ENCODE measurements around the gene ZNF438.

The ZNF438 gene

GRCh38 chr10:30996481-30997005, 35.1 kb downstream of the ZNF438 start:
- Histone ChIP-seq H3K36me3 (ENCODE audit: control insufficient read depth, low read length) (no peaks in the 10 kb centered on the region), H3K27me3 (ENCODE audit: control insufficient read depth, low read length) (no peaks in the 10 kb centered on the region), H3F3A (ENCODE audit: control insufficient read depth, insufficient read depth) (no peaks in the 10 kb centered on the region), H3K9me3 (ENCODE audit: control insufficient read depth, insufficient read depth, low read length) (no peaks in the 10 kb centered on the region; the same call in 1 of the 2 replicates), H3K79me2 (ENCODE audit: control insufficient read depth, low read length) (no peaks in the 10 kb centered on the region), H3K4me3 (ENCODE audit: low read length) (no peak overlapping the region), H3K4me1 (ENCODE audit: control insufficient read depth, low read length) (no peaks in the 10 kb centered on the region), H4K20me1 (ENCODE audit: control insufficient read depth, insufficient read depth, low read depth, low read length) (no peaks in the 10 kb centered on the region), H3K27ac (ENCODE audit: low read depth, low read length) (no peak overlapping the region), H3K4me2 (ENCODE audit: low read length) (no peak overlapping the region), H3K9me2 (replicated peaks; ENCODE audit: control insufficient read depth, low read length) (no peaks in the 10 kb centered on the region)
- TF ChIP-seq CTCF (IDR thresholded peaks at IDR 0.05; ENCODE audit: low read depth, low read length, poor library complexity, severe bottlenecking) (no peak), EZH2phosphoT487 (IDR thresholded peaks at IDR 0.05; ENCODE audit: borderline replicate concordance, low read length) (no peak)

- no peaks in the 10 kb centered on the region for H3F3A ChIP-seq (ENCODE audit: control insufficient read depth, insufficient read depth)
- no peaks in the 10 kb centered on the region; the same call in 1 of the 2 replicates for H3K9me3 ChIP-seq (ENCODE audit: control insufficient read depth, insufficient read depth, low read length)
- H4K20me1 ChIP-seq (ENCODE audit: control insufficient read depth, insufficient read depth, low read depth, low read length): no peaks in the 10 kb centered on the region
- H3K9me2 ChIP-seq (replicated peaks; ENCODE audit: control insufficient read depth, low read length): no peaks in the 10 kb centered on the region
- no peaks in the 10 kb centered on the region for H3K79me2 ChIP-seq (ENCODE audit: control insufficient read depth, low read length)
- H3K27ac ChIP-seq (ENCODE audit: low read depth, low read length): no peak overlapping the region
- H3K4me1 ChIP-seq (ENCODE audit: control insufficient read depth, low read length): no peaks in the 10 kb centered on the region
- no peak overlapping the region for H3K4me2 ChIP-seq (ENCODE audit: low read length)
- no peaks in the 10 kb centered on the region for H3K27me3 ChIP-seq (ENCODE audit: control insufficient read depth, low read length)
- no peaks in the 10 kb centered on the region for H3K36me3 ChIP-seq (ENCODE audit: control insufficient read depth, low read length)
- no peak for TF ChIP-seq CTCF (IDR thresholded peaks at IDR 0.05; ENCODE audit: low read depth, low read length, poor library complexity, severe bottlenecking)
- TF ChIP-seq EZH2phosphoT487 (IDR thresholded peaks at IDR 0.05; ENCODE audit: borderline replicate concordance, low read length): no peak
- no peak overlapping the region for H3K4me3 ChIP-seq (ENCODE audit: low read length)
Measured at GRCh38 chr10:30995081-30995770, 36.4 kb downstream of the ZNF438 start.

GRCh38 chr10:30993155-30993554, 38.5 kb downstream of the ZNF438 start:
- Histone ChIP-seq H3K9me3 (ENCODE audit: control insufficient read depth, insufficient read depth, low read length) (no peaks in the 10 kb centered on the region; the same call in 1 of the 2 replicates), H3K36me3 (ENCODE audit: control insufficient read depth, low read length) (no peaks in the 10 kb centered on the region), H3K4me3 (ENCODE audit: low read length) (no peak overlapping the region), H3K4me1 (ENCODE audit: control insufficient read depth, low read length) (no peaks in the 10 kb centered on the region), H3F3A (ENCODE audit: control insufficient read depth, insufficient read depth) (no peaks in the 10 kb centered on the region), H3K27ac (ENCODE audit: low read depth, low read length) (no peak overlapping the region), H4K20me1 (ENCODE audit: control insufficient read depth, insufficient read depth, low read depth, low read length) (no peaks in the 10 kb centered on the region), H3K4me2 (ENCODE audit: low read length) (no peak overlapping the region), H3K79me2 (ENCODE audit: control insufficient read depth, low read length) (no peaks in the 10 kb centered on the region), H3K27me3 (ENCODE audit: control insufficient read depth, low read length) (no peaks in the 10 kb centered on the region), H3K9me2 (replicated peaks; ENCODE audit: control insufficient read depth, low read length) (no peaks in the 10 kb centered on the region)
- TF ChIP-seq CTCF (IDR thresholded peaks at IDR 0.05; ENCODE audit: low read depth, low read length, poor library complexity, severe bottlenecking): no peak

Measured in DOHH2 (cell line).